ENCODE results near the gene SBDS.

SBDS gene

GRCh38 chr7:66958538-66959350 is 36.6 kb downstream of the SBDS start:
- no peak for TF ChIP-seq REST (IDR thresholded peaks at IDR 0.05; ENCODE audit: insufficient read depth in 1 of 2, low read depth in 2 of 2, low read length in 2 of 2)
- TF ChIP-seq FOXP2 (optimal IDR thresholded peaks at IDR 0.05; ENCODE audit: borderline replicate concordance, extremely low read depth, extremely low read length, insufficient read depth): no peak
- TF ChIP-seq POLR2AphosphoS5 (IDR thresholded peaks at IDR 0.05; ENCODE audit: low read depth, low read length): no peak
- TF ChIP-seq TAF1 (IDR thresholded peaks at IDR 0.05; ENCODE audit: borderline replicate concordance, insufficient read depth, low read length): no peak
- TF ChIP-seq SIN3A (IDR thresholded peaks at IDR 0.05; ENCODE audit: borderline replicate concordance, insufficient read depth, low read length): no peak

GRCh38 chr7:66957595-66958290 is 37.6 kb downstream of the SBDS start:
- TF ChIP-seq SIN3A (IDR thresholded peaks at IDR 0.05; ENCODE audit: borderline replicate concordance, insufficient read depth, low read length) (no peak), POLR2AphosphoS5 (IDR thresholded peaks at IDR 0.05; ENCODE audit: low read depth, low read length) (no peak), REST (IDR thresholded peaks at IDR 0.05; ENCODE audit: insufficient read depth in 1 of 2, low read depth in 2 of 2, low read length in 2 of 2) (no peak), FOXP2 (optimal IDR thresholded peaks at IDR 0.05; ENCODE audit: borderline replicate concordance, extremely low read depth, extremely low read length, insufficient read depth) (no peak), TAF1 (IDR thresholded peaks at IDR 0.05; ENCODE audit: borderline replicate concordance, insufficient read depth, low read length) (no peak)

- no peak for TF ChIP-seq REST (IDR thresholded peaks at IDR 0.05; ENCODE audit: insufficient read depth in 1 of 2, low read depth in 2 of 2, low read length in 2 of 2)
- no peak for TF ChIP-seq SIN3A (IDR thresholded peaks at IDR 0.05; ENCODE audit: borderline replicate concordance, insufficient read depth, low read length)
- TF ChIP-seq FOXP2 (optimal IDR thresholded peaks at IDR 0.05; ENCODE audit: borderline replicate concordance, extremely low read depth, extremely low read length, insufficient read depth): no peak
Measured at GRCh38 chr7:66953044-66953427, 42.4 kb downstream of the SBDS start.

GRCh38 chr7:66952343-66953043 is 42.9 kb downstream of the SBDS start:
- TF ChIP-seq SIN3A (IDR thresholded peaks at IDR 0.05; ENCODE audit: borderline replicate concordance, insufficient read depth, low read length) (no peak), POLR2AphosphoS5 (IDR thresholded peaks at IDR 0.05; ENCODE audit: low read depth, low read length) (no peak), REST (IDR thresholded peaks at IDR 0.05; ENCODE audit: insufficient read depth in 1 of 2, low read depth in 2 of 2, low read length in 2 of 2) (no peak), TAF1 (IDR thresholded peaks at IDR 0.05; ENCODE audit: borderline replicate concordance, insufficient read depth, low read length) (no peak), FOXP2 (optimal IDR thresholded peaks at IDR 0.05; ENCODE audit: borderline replicate concordance, extremely low read depth, extremely low read length, insufficient read depth) (no peak)

Data from PFSK-1 (cell line).